Measurements from ENCODE around the gene ELL.
A peak's percentile ranks its signal among the peaks of the same experiment; 100 is the strongest.

The ELL gene

GRCh38 chr19:18466354-18466753 lies 55.5 kb downstream of the ELL start:
- ATAC-seq: no peak

DNA sequence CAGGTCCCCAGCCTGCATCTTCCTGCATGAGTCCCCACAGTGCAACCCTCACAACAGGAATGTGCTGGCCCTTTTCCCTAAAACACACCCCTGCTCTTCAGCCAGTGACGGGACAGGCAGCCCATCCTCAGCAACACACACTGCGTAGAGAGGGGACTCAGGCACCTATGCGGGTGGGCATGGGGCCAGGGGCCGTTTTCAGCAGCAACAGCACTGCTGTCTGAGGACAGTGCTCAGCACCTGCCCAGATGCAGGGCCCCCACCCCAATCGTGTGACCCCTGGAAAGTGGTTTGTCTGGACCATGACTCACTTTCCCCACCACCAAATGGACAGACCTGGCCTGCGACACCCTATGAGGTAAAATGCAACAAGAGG lies 55.9 kb downstream of the ELL start:
- no peak for ATAC-seq

DNA sequence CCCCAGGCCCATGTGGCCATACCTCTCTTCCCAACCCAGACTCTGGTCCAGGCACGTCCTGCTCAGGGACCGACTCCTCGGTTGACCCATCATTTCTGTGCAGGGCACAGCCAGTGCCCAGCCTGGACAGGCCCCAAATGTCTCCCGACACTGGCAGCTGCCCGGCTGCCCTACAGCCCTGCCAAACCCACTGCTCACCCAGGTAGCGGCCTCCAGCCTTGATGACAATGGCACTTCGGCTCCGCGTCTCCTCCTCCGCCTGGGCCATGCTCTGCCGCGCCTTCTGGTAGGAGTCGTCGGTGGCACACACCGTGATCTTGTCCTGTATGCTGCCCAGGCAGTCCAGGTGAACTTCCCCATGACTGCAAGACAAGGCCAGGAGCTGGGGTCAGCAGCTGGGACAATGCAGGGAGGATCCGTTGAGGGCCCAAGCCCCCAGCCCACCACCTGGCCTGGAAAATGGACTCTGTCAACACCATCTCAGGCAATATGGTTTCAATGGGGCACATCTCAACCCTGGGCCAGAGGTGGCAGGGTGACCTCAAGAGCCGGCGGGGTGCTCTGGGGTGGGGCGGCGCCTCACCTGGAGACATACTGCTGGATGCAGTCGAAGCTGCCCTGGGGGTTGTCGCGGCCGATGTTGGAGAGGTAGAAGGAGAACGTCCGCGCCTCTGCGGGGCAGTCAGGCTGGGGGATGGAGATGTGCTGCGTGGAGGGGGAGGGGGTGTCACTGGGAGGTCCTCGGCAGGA lies 56.5 kb downstream of the ELL start:
- ATAC-seq: no peak

- ATAC-seq: no peak
Measured at GRCh38 chr19:18464646-18465045, 57.2 kb downstream of the ELL start.

DNA sequence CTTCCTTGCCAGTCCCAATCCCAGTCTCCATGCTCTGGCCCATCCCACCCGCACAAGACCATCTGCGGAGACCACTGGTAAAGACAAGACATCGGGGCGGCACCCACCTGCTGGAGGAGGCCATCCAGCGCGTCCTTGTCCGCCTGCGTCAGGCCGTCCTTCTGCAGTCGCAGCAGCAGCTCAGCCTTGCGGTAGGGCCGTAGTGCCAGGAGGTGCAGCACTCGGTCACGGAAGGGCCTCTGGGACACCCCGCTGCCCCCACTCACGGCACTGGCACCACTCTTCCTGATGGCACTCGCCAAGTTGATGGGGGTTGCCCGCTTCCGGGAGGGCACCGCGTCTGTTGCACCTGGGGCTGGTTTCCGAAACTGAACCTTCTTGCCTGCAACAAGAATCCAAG lies 60.4 kb downstream of the ELL start:
- no peak for ATAC-seq

DNA sequence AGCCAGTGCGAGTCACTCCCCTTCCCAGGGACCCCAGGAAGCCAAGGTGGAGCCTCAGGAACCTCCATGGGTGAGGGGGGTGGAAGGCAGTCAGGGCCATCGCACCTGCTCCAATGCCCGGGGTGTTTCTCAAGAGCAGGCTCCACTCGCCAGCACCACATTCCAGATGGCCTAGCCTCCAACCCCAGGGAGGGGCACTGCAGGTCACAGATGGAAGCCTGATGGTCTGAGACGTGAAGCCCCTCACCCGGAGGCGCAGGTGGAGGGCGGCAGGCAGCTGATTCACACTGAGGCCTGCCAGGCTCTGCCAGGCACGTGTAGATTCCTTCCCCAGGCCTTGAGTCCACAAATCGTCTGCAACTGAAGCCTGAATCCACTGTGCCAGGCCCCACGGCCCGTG lies 61.0 kb downstream of the ELL start:
- ATAC-seq: no peak

- no peak for ATAC-seq
Measured at GRCh38 chr19:18457483-18458331, 64.2 kb downstream of the ELL start.

DNA sequence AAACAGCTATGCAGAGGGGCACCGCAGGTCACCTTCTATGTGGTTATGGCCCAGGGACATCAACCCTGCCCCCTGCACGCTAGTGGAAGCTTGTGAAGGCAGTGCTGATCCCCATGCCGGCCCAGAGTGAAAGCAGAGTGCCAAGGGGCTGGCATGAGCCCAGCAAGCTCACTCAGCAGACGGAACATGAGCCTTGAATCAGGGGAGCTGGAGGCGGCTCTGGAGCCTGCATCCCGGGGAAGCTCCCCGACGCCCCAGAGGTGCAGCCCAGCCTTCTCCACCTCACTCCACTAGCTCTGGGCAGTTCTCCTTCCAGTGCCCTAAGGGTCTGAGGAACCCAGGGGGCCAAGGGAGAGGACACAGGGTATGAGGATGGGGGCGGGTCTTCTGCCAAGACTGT lies 64.9 kb downstream of the ELL start:
- no peak for ATAC-seq

DNA sequence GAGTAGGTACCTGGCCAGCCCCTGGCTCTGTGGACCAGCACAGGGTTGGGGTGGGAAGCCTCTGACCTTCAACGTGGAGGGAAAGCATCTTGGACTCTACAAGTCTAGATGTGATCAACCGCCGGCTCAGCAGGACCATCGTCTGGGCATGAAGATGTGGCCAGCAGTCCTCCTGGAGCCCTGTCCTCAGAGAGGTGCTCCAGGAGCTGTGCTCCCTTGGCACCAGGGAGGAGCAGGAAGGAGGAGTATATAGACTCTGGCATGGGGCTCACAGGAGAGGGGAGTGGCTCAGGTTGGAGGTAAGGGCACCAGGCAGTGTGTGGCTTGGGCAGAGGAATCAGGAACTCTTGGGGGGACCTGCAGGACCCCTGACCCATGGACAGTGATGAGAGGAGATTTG lies 65.6 kb downstream of the ELL start:
- ATAC-seq: no peak

- no peak for ATAC-seq
Measured at GRCh38 chr19:18453269-18454024, 68.4 kb downstream of the ELL start.

DNA sequence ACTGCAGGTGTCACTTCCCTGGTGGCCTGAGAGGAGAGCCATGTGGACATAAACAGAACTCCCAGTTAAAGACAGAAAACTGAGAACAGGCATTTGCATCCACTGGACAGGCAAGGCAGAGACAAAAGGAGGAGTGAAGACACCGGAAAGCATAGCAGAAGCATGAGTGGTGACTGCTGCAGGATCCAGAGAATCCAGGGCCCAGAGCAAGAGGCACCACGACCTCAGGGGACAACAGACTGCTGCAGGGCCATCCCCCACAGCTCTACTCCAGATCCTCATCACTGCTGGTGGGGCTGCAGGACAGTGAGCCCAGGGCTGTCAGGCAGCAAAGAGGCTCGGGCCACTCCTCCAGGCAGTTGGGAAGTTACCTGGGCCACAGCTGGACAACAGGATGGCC lies 69.5 kb downstream of the ELL start:
- no peak for ATAC-seq

DNA sequence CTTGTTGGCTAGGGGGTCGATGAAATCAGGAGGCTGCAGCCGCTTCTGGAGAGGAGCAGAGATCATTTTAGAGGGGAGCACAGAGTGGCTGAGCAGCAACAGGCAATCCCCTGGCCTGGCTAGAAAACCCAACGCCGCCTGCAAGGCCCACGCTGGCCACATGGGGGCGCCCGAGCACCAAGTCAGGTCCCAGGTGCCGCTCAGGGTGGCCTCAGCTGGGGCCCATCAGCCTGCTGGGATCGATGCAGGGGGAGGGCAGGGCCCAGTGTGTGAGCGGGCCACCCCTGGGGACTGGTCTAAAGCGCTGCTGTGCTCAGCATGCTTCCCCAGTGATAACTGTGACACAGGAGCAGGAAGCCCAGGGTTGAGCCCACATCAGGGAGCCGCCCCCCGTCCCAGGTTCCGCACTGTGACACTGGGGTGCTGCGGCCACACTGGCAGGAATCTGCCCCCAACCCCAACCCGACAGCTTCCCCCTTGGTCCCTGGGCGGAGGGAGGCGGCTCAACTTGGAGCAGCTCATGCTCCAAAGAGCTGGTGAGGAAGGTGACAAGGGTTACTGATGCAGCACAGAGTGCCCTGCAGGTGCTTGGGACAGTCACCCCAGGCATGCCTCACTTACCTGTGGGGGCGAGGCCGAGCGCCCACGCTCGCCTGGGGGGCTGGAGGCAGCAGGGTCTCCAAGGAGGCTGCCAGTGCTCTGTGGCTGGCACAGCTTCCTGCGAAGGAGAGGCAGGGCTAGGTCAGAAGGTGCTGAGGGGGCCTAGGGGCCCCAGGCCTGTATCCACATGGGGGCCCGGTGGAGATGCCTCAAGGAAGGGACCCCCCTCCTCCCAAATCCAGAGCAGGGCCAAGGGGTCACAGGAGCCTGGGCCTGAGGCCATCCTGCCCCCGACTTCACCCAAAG lies 70.7 kb downstream of the ELL start:
- ATAC-seq: peak; percentile 86

DNA sequence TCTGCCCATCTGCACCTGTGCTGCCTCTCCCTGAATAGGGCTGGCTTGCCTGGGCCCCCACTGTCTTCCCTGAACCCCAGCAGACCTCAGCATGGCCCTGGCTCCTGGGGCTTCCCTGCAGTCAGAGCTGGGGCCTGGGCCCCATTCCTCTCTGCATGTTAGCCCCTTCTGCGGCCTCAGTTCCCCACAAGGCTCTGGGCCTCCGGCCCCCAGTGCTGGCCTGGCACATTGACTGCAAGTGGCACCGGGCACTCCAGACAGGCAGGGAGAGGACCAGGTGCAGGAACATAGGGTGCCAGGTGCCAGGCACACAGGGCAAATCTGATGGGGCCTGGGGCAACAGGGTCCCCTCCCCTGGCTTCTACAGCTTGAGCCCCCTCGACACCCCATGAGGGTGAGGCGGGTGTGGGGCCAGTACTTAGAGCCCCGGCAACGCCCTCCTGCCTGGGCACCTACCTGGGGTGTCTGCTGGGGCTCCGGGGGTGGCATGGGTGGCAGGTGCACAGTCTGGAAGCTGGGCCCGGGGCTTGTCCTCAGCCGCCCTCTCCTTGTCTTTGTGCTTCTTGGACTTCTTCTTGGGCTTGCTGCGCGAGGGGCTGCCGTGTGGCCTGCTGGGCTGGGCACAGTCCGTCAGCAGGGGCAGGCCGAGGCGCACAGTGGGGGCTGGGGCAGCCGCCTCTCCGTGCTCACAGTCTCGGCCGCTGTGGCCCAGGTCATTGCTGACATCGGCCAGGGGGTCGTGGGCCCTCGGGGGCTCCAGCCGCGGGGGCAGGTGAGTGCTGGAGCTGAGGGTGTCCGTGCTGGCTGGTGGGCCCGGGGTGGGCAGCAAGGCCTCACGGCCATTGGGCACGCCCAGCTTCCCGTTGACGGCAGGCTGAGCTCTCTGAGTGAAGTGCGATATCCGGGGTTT lies 71.6 kb downstream of the ELL start:
- ATAC-seq: no peak

- no peak for ATAC-seq
Measured at GRCh38 chr19:18449552-18449951, 72.3 kb downstream of the ELL start.

DNA sequence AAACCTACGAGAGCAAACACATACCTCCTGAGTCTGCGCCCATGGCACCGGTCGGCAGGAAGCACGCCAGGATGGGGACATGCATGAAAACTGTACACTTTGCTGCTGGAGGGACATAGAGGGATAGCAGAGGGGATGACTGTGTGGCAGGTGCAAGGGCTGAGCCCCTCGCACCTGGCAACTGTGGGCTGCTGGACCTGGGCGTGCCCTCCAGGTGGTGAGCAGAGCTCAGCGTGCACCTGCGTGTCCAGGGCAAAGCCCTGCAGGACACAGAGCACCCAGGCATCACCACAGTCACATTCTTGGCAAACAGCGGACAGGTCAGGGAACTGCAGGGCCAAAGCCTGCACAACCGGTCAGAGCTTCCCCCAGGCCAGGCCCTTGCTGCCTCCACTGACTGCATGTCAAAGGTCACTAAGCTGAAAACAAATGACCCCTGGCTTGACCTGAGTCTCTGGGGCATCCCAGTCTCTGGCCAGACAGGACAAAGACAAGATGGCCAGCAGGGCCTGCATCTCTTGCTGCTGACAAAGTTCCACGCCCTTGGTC lies 75.0 kb downstream of the ELL start:
- no peak for ATAC-seq

GRCh38 chr19:18446145-18446810 lies 75.6 kb downstream of the ELL start:
- ATAC-seq: no peak

GRCh38 chr19:18445262-18445948 lies 76.5 kb downstream of the ELL start:
- ATAC-seq: no peak

DNA sequence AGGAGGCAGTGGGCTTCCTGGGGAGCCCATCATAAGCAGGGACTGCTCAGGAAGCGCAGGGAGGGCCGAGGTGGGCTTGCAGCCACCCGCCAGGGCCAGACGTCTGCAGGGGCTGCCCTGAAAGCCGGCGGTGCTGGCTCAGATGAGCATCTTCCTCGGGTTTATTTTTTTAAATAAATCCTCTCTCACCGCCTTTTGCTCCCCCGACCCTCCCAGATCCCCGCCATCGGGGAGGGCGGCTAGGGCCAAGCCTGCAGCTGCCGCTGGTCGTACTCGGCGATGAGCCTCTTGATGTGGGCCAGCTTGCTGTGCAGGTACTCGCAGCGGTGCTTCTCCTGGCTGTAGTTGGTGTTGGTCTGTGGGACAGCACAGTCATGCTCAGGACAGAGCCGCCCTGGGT lies 77.4 kb downstream of the ELL start:
- no peak for ATAC-seq

DNA sequence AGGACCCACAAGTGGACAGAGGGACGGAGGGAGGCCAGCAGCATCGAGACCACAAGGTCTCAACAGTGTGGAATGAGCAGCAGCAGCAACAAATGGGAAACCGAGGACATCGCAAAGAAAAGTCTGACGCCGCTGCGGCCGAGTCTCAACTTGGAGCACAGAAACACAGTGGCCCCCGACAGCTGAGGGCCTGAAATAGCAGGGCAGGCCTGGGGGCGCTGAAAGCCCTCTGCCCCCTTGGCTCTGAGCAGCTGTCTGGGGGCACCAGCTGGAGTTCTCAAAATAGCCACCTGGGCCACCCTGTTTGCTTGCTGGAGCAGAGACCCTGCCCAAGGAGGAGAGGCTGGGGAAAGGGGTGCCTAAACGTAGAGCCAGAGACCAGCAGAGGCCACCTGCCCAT lies 78.0 kb downstream of the ELL start:
- ATAC-seq: no peak

GRCh38 chr19:18443406-18443805 lies 78.5 kb downstream of the ELL start:
- ATAC-seq: no peak

All from activated CD4-positive, CD25-positive, alpha-beta regulatory T cell treated with anti-CD3 and anti-CD28 coated beads, Interleukin-2, amount 50 U/mL, for 24 hours (primary cell).